H1 (cell line): ENCODE measurements around the gene COQ7. TPM values are rescaled to one million over a fixed set of nuclear protein-coding genes. Genes with fewer than 3 reads are reported as not detected.

Experiments used
- polyA plus RNA-seq, 7 experiments: library from polyadenylated mRNA; depleted of rRNA in 3 of 7; stranded (reverse) in 5 of 7; unstranded in 2 of 7; fragments of >200 nt in 5 of 7; fragments of 200-250 nt in 2 of 7; gene quantifications; 1 replicate in 5 of 7; 2 replicates in 1 of 7; 4 replicates in 1 of 7; pipeline versions ENCODE4 v1.2.1 to v1.2.3, GENCODE V29; 2011 to 2013; ENCODE audit warnings: missing spikeins in 2 of 7, mixed read lengths in 2 of 7
- total RNA-seq: library from RNA; stranded (reverse); fragmentation: NEBNext Ultra II Directional; extraction: Animal tissue kit (Norgen Biotek cat#: 25700); gene quantifications from 2 replicates; pipeline ENCODE4 v1.2.1, GENCODE V29; 2021

The COQ7 gene
- total and polyA plus RNA-seq, 2 of the 8 experiments (the other 6 are each of a cell fraction or from before 2014, with no cell fraction given), result 7.1 to 15.2 TPM

Other genes with a start within 250 kb of the COQ7 start
- gene SMG1, start 141.2 kb upstream of the COQ7 start, total RNA-seq, result 90.6 and 91.6 TPM in 2 replicates
- 12.8 and 14.9 TPM in 2 replicates for gene SMG1, start 141.2 kb upstream of the COQ7 start, polyA plus RNA-seq (2011; rRNA removed)
- 2.6 and 3.4 TPM in 2 replicates for gene TMC7, start 83.7 kb upstream of the COQ7 start, total RNA-seq
- 2.0 and 2.3 TPM in 2 replicates for gene TMC7, start 83.7 kb upstream of the COQ7 start, polyA plus RNA-seq (2011; rRNA removed)
- gene ITPRIPL2, start 46.4 kb downstream of the COQ7 start, total RNA-seq, result 3.3 and 3.4 TPM in 2 replicates
- gene ITPRIPL2, start 46.4 kb downstream of the COQ7 start, polyA plus RNA-seq (2011; rRNA removed), result 1.1 and 1.8 TPM in 2 replicates
- 5.6 and 5.8 TPM in 2 replicates for gene SYT17, start 100.6 kb downstream of the COQ7 start, total RNA-seq
- gene SYT17, start 100.6 kb downstream of the COQ7 start, polyA plus RNA-seq (2011; rRNA removed), result 18.1 and 26.6 TPM in 2 replicates
- 0.35 and 1.2 TPM in 2 replicates for gene CLEC19A, start 218.1 kb downstream of the COQ7 start, total RNA-seq
- 0.88 and 1.5 TPM in 2 replicates for gene CLEC19A, start 218.1 kb downstream of the COQ7 start, polyA plus RNA-seq (2011; rRNA removed)